GM12878 (cell line): ENCODE results near the gene TUBB. TPM values are rescaled to one million over a fixed set of nuclear protein-coding genes. Genes with fewer than 3 reads are reported as not detected.

ENCODE experiments used
- ATAC-seq: fragments of 200-7000 bp; cut with Tn5 transposase; 3 replicates; pipeline ENCODE4 v1.9.1; 2020; ENCODE audit warnings: mild to moderate bottlenecking, moderate library complexity
- BruUV-seq: library from RNA; stranded (reverse); fragments of 400-500 nt; replicated peaks from 2 replicates; lab custom pipeline; 2021; lab: Mats Ljungman, UMichigan
- CTCF ChIA-PET: fragments of 300-600 bp; sonication (Branson Sonifier 250); formaldehyde crosslinking; extraction: SDS; loops from one replicate; lab custom pipeline; 2021; ENCODE audit warnings: inconsistent platforms; lab: Yijun Ruan, JAX
- POLR2A ChIA-PET: fragments of 350-600 bp; formaldehyde crosslinking; extraction: SDS; loops from one replicate; lab custom pipeline; 2021; ENCODE audit warnings: inconsistent platforms; lab: Charles Lee
- RAD21 ChIA-PET: fragments of 300-600 bp; sonication (Branson Sonifier 250); formaldehyde crosslinking; loops from one replicate; lab custom pipeline; 2023; ENCODE audit warnings: antibody characterized with exemption; ENCODE audit not compliant: unreplicated experiment; lab: Charles Lee
- SMC1A ChIA-PET: fragments of 300-600 bp; sonication (Branson Sonifier 250); formaldehyde crosslinking; loops from one replicate; lab custom pipeline; 2023; ENCODE audit not compliant: unreplicated experiment, uncharacterized antibody; lab: Charles Lee
- DNase-seq: peaks from one replicate; pipeline ENCODE4 v3.0.0-alpha.2; 2011; ENCODE audit warnings: low read depth, low spot score
- FAIRE-seq: peaks from 3 replicates; lab custom pipeline; 2011; peaks lifted over from hg19 to GRCh38; lab: Jason Lieb, UNC
- H2AFZ ChIP-seq: 2 replicates; pipeline ENCODE4 v1.6.0; 2011; ENCODE audit warnings: low read depth, low read length, control low read depth; ENCODE audit not compliant: control insufficient read depth
- H3K27ac ChIP-seq: 2 replicates; pipeline ENCODE4 v1.5.1; 2011; ENCODE audit warnings: control low read depth; ENCODE audit not compliant: control insufficient read depth, insufficient read depth
- H3K27me3 ChIP-seq, 2 experiments: replicated peaks in 1 of 2; 2 replicates each; pipeline versions ENCODE4 v1.6.0 to v1.6.1; 2011; ENCODE audit warnings: low read length in 1 of 2; ENCODE audit not compliant: control insufficient read depth in 2 of 2, insufficient read depth in 2 of 2
- H3K36me3 ChIP-seq, 2 experiments: 2 replicates each; pipeline ENCODE4 v1.5.1; 2011; ENCODE audit warnings: low read length in 1 of 2; ENCODE audit not compliant: control insufficient read depth in 2 of 2, insufficient read depth in 2 of 2
- H3K4me1 ChIP-seq: 2 replicates; pipeline ENCODE4 v1.6.1; 2011; ENCODE audit warnings: mild to moderate bottlenecking, low read length, moderate library complexity, mixed read lengths; ENCODE audit not compliant: control insufficient read depth, insufficient read depth
- H3K4me2 ChIP-seq: 2 replicates; pipeline ENCODE4 v1.6.0; 2011; ENCODE audit warnings: control low read depth; ENCODE audit not compliant: control insufficient read depth, insufficient read depth
- H3K4me3 ChIP-seq: fragments of 200-600 bp; sonication (generic); 2 replicates; pipeline ENCODE4 v1.5.1; 2016
- H3K79me2 ChIP-seq: 2 replicates; pipeline ENCODE4 v1.6.0; 2011; ENCODE audit warnings: low read length; ENCODE audit not compliant: control insufficient read depth, insufficient read depth
- H3K9ac ChIP-seq: 2 replicates; pipeline ENCODE4 v1.8.0; 2011; ENCODE audit warnings: low read length, control low read depth, mixed read lengths; ENCODE audit not compliant: control insufficient read depth, insufficient read depth
- H3K9me3 ChIP-seq: replicated peaks from 3 replicates; pipeline ENCODE4 v1.5.1; 2011; ENCODE audit warnings: mild to moderate bottlenecking, low read length; ENCODE audit not compliant: control insufficient read depth, insufficient read depth
- H4K20me1 ChIP-seq: 2 replicates; pipeline ENCODE4 v1.6.0; 2011; ENCODE audit not compliant: control insufficient read depth, insufficient read depth
- EP300 ChIP-seq, 2 experiments: fragments of 150-350 bp in 1 of 2; IDR thresholded peaks; 2 replicates each; pipeline ENCODE4 v1.6.1; 2011 to 2012; ENCODE audit warnings: low read depth in 2 of 2, low read length in 2 of 2, borderline replicate concordance in 1 of 2, improper control_type of control experiment in 1 of 2, inconsistent platforms in 1 of 2; ENCODE audit not compliant: control insufficient read depth in 1 of 2
- JUND ChIP-seq: IDR thresholded peaks from 2 replicates; pipeline ENCODE4 v1.6.1; 2012; ENCODE audit warnings: low read depth, mild to moderate bottlenecking, low read length, improper control_type of control experiment, moderate library complexity
- NR2F1 ChIP-seq: fragments of 450-650 bp; conservative IDR thresholded peaks from 2 replicates; pipeline ENCODE4 v1.6.1; 2017; ENCODE audit warnings: mild to moderate bottlenecking
- SP1 ChIP-seq: IDR thresholded peaks from one replicate; pipeline ENCODE4 v1.6.1; 2011; ENCODE audit warnings: low read depth, low read length
- YY1 ChIP-seq: IDR thresholded peaks from 2 replicates; pipeline ENCODE4 v1.6.1; 2011; ENCODE audit warnings: low read depth, mild to moderate bottlenecking, low read length
- WGBS: methylation state at CpG from one replicate; pipeline ENCODE4 v1.1.6; 2016; ENCODE audit warnings: low lambda C conversion rate; ENCODE audit not compliant: insufficient replicate concordance, insufficient coverage; ENCODE audit errors: missing lambda C conversion rate; 5-methylcytosine and 5-hydroxymethylcytosine counted together
- in situ Hi-C: fragments of 300-500 bp; cut with MboI; formaldehyde crosslinking; loops from 9 replicates; pipeline ENCODE4 v1.14.3; 2018; ENCODE audit warnings: mixed read lengths
- intact Hi-C: fragments of 100-400 bp; cut with micrococcal nuclease; formaldehyde crosslinking; loops from one replicate; pipeline ENCODE4 v1.14.2; 2022; ENCODE audit not compliant: unreplicated experiment
- polyA plus RNA-seq, 11 experiments: library from polyadenylated mRNA; depleted of rRNA in 4 of 11; unstranded in 6 of 11; stranded (reverse) in 5 of 11; fragments of >200 nt; fragmentation: Nextera tagmentation in 4 of 11; fragmentation: Illumina TruSeq in 1 of 11; extraction: Ambion mirVana in 4 of 11; extraction: Trizol in 1 of 11; gene quantifications; 1 replicate in 1 of 11; 2 replicates in 10 of 11; pipeline versions ENCODE4 v1.2.1 to v1.2.3, GENCODE V29; 2011 to 2016; ENCODE audit warnings: inconsistent platforms in 2 of 11, missing spikeins in 2 of 11, low read depth in 1 of 11
- total RNA-seq, 4 experiments: library from RNA; depleted of rRNA in 3 of 4; stranded (reverse); fragments of >200 nt in 3 of 4; fragmentation: Illumina TruSeq in 1 of 4; extraction: Trizol in 1 of 4; gene quantifications; 2 replicates each; pipeline versions ENCODE4 v1.2.1 to v1.2.3, GENCODE V29; 2013 to 2021
- TF ChIP-seq, protein P1 (sequence below): fragments of 450-650 bp; IDR thresholded peaks from 2 replicates; pipeline ENCODE4 v1.6.1; 2016; ENCODE audit warnings: mild to moderate bottlenecking

The TUBB gene
- total and polyA plus RNA-seq, 10 of the 15 experiments (the other 5 are each of a cell fraction or from before 2014, with no cell fraction given) = 1,039 to 3,052 (median 1,656) TPM

DNA sequence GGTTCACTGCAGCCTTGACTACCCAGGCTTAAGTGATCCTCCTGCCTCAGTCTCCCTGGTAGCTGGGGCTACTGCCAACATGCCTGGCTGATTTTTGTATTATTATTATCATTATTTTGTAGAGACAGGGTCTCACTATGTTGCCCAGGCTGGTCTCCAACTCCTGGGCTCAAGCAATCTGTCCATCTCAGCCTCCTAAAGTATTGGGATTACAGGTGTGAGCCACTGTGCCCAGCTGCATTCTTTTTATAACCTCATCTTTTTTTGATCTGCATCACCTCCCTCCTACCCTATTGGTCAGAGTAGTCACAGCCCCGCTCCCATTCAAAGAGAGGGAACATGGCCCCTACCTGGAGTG lies 47.8 kb downstream of the TUBB start:
- BruUV-seq = no TSS peak
- TF ChIP-seq SP1 = peak; percentile 3
- TF ChIP-seq JUND = no peak
- TF ChIP-seq, protein P1, sequence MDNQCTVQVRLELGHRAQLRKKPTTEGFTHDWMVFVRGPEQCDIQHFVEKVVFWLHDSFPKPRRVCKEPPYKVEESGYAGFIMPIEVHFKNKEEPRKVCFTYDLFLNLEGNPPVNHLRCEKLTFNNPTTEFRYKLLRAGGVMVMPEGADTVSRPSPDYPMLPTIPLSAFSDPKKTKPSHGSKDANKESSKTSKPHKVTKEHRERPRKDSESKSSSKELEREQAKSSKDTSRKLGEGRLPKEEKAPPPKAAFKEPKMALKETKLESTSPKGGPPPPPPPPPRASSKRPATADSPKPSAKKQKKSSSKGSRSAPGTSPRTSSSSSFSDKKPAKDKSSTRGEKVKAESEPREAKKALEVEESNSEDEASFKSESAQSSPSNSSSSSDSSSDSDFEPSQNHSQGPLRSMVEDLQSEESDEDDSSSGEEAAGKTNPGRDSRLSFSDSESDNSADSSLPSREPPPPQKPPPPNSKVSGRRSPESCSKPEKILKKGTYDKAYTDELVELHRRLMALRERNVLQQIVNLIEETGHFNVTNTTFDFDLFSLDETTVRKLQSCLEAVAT = peak; percentile 9; the same call in 1 of the 2 replicates
- TF ChIP-seq EP300 (IDR thresholded peaks at IDR 0.05; ENCODE audit: borderline replicate concordance in 1 of 2, control insufficient read depth in 1 of 2, low read depth in 2 of 2, low read length in 2 of 2) = peak in 1 of 2 experiments; percentile 4; a peak in 1 of 4 replicates
- 0 out of 2 replicates have a peak, but pooled peaks have one; percentile 3 for TF ChIP-seq YY1
- TF ChIP-seq NR2F1 = peak; percentile 9; the same call in 1 of the 2 replicates
- Histone ChIP-seq H3K4me3 (no peak overlapping the region), H3K27ac (no peak overlapping the region; the same call in 1 of the 2 replicates), H2AFZ (no peak overlapping the region), H3K36me3 (no peaks in the 10 kb centered on the region), H3K9me3 (no peaks in the 10 kb centered on the region; the same call in 2 of the 3 replicates), H3K27me3 (no peaks in the 10 kb centered on the region), H3K4me2 (no peak overlapping the region), H3K4me1 (peaks cover 33% of the 10 kb centered on the region), H3K9ac (no peak overlapping the region), H4K20me1 (no peaks in the 10 kb centered on the region), H3K79me2 (no peaks in the 10 kb centered on the region)
- ChIA-PET POLR2A (interaction anchor here (1.2 to 6.2 kb wide), 11 partner anchors 9 to 55 kb away, joined by 3 to 89 read pairs (median 7); partner anchors contain the start of genes FLOT1 and IER3), CTCF (interaction anchor here (0.6 to 5.0 kb wide), 12 partner anchors 9 to 59 kb away, joined by 3 to 39 read pairs (median 5); no protein-coding TSS in a partner anchor), SMC1A (interaction anchor here (0.7 to 9.7 kb wide), 15 partner anchors 8 to 115 kb away, joined by 4 to 217 read pairs (median 9); partner anchors contain the start of genes FLOT1 and IER3), RAD21 (interaction anchor here (0.5 to 7.4 kb wide), 15 partner anchors 9 to 146 kb away, joined by 3 to 98 read pairs (median 10); partner anchors contain the start of gene VARS2)
- intact Hi-C loops (no loop called here), in situ Hi-C loops (no loop called here)
- WGBS = 0% methylated on average over 1 of the region's 1 CpG
- FAIRE-seq = no peak
- no peak for DNase-seq
- no peak for ATAC-seq
